Prostate gland (tissue), 2 donors: ENCODE measurements around the gene FAM241B. TPM values are rescaled to one million over a fixed set of nuclear protein-coding genes. Genes with fewer than 3 reads are reported as not detected.

ENCODE experiments used
- DNase-seq: peaks from one replicate; pipeline ENCODE4 v3.0.0-alpha.2; 2019; ENCODE audit warnings: low spot score
- H3K27ac ChIP-seq, 2 donors: fragments of 200-600 bp; sonication (generic); 2 replicates each; pipeline ENCODE4 v1.5.1; 2017 to 2019
- H3K27me3 ChIP-seq: fragments of 200-600 bp; sonication (generic); replicated peaks from 2 replicates; pipeline ENCODE4 v1.5.1; 2019; ENCODE audit not compliant: insufficient read depth
- H3K36me3 ChIP-seq, 2 donors: fragments of 200-600 bp; sonication (generic); 1 replicate in 1 of 2; 2 replicates in 1 of 2; pipeline versions ENCODE4 v1.5.1 to v1.8.1; 2017 to 2019
- H3K4me1 ChIP-seq: fragments of 200-600 bp; sonication (generic); replicated peaks from 2 replicates; pipeline ENCODE4 v1.5.1; 2019
- H3K4me3 ChIP-seq, 2 donors: fragments of 200-600 bp; sonication (generic); 2 replicates each; pipeline ENCODE4 v1.5.1; 2017 to 2019
- H3K9me3 ChIP-seq: fragments of 200-600 bp; sonication (generic); 2 replicates; pipeline ENCODE4 v1.5.1; 2017
- POLR2A ChIP-seq: fragments of 450-650 bp; IDR thresholded peaks from one replicate; pipeline ENCODE4 v1.6.1; 2016; ENCODE audit warnings: antibody characterized with exemption, mild to moderate bottlenecking
- POLR2AphosphoS5 ChIP-seq: sonication (generic); formaldehyde crosslinking; IDR thresholded peaks from one replicate; pipeline ENCODE4 v1.6.1; 2017; ENCODE audit warnings: antibody characterized with exemption
- WGBS: methylation state at CpG from one replicate; pipeline ENCODE4 v1.1.5; 2018; 5-methylcytosine and 5-hydroxymethylcytosine counted together
- intact Hi-C: fragments of 100-400 bp; cut with DNase I; formaldehyde crosslinking; loops from one replicate; pipeline ENCODE4 v1.14.2; 2022
- total RNA-seq, 2 donors: library from RNA; depleted of rRNA; stranded (reverse); fragments of >200 nt; gene quantifications; one replicate each; pipeline ENCODE4 v1.1.0, GENCODE V29; 2016
- TF ChIP-seq, protein P1 (sequence below), 4 experiments: fragments of 200-600 bp in 2 of 4; fragments of 450-650 bp in 2 of 4; sonication (generic) in 2 of 4; IDR thresholded peaks; 1 replicate in 3 of 4; 2 replicates in 1 of 4; pipeline ENCODE4 v1.5.1; 2016 to 2019; ENCODE audit warnings: antibody characterized with exemption in 4 of 4, mild to moderate bottlenecking in 2 of 4, moderate library complexity in 2 of 4

Gene FAM241B
- total RNA-seq, 2 donors from 2014 or later, result 6.8 to 13.4 TPM

GRCh38 chr10:69640196-69640980, 10.3 kb downstream of the FAM241B start:
- no peak for DNase-seq
- H3K27me3 ChIP-seq, result no peaks in the 10 kb centered on the region
- H3K27ac ChIP-seq, result no peak overlapping the region
- no peak for TF ChIP-seq POLR2A
- TF ChIP-seq POLR2AphosphoS5, result no peak
- TF ChIP-seq, protein P1, sequence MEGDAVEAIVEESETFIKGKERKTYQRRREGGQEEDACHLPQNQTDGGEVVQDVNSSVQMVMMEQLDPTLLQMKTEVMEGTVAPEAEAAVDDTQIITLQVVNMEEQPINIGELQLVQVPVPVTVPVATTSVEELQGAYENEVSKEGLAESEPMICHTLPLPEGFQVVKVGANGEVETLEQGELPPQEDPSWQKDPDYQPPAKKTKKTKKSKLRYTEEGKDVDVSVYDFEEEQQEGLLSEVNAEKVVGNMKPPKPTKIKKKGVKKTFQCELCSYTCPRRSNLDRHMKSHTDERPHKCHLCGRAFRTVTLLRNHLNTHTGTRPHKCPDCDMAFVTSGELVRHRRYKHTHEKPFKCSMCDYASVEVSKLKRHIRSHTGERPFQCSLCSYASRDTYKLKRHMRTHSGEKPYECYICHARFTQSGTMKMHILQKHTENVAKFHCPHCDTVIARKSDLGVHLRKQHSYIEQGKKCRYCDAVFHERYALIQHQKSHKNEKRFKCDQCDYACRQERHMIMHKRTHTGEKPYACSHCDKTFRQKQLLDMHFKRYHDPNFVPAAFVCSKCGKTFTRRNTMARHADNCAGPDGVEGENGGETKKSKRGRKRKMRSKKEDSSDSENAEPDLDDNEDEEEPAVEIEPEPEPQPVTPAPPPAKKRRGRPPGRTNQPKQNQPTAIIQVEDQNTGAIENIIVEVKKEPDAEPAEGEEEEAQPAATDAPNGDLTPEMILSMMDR (IDR thresholded peaks at IDR 0.05), result no peak
- 62% methylated on average over 9 of the region's 9 CpGs for WGBS
- H3K4me3 ChIP-seq, result no peak overlapping the region
- peaks cover 2% of the 10 kb centered on the region for H3K4me1 ChIP-seq
- no peaks in the 10 kb centered on the region for H3K36me3 ChIP-seq
- intact Hi-C loops, result loop anchor here (5.0 kb wide), 3 partner anchors 77 to 403 kb away; no protein-coding TSS in a partner anchor
- H3K9me3 ChIP-seq, result no peaks in the 10 kb centered on the region

- no peak for DNase-seq
- peaks cover 2% of the 10 kb centered on the region for H3K4me1 ChIP-seq
- 75% methylated on average over 12 of the region's 12 CpGs for WGBS
- TF ChIP-seq, protein P1 (IDR thresholded peaks at IDR 0.05), result no peak
- TF ChIP-seq POLR2A (no peak), POLR2AphosphoS5 (no peak)
- H3K4me3 ChIP-seq, result no peak overlapping the region
- H3K36me3 ChIP-seq, result no peaks in the 10 kb centered on the region
- intact Hi-C loops, result loop anchor here (5.0 kb wide), 3 partner anchors 76 to 404 kb away; no protein-coding TSS in a partner anchor
- no peak overlapping the region for H3K27ac ChIP-seq
- H3K27me3 ChIP-seq, result no peaks in the 10 kb centered on the region
- no peaks in the 10 kb centered on the region for H3K9me3 ChIP-seq
These were observed 11.4 kb downstream of the FAM241B start for GRCh38 chr10:69641261-69641980.

DNA sequence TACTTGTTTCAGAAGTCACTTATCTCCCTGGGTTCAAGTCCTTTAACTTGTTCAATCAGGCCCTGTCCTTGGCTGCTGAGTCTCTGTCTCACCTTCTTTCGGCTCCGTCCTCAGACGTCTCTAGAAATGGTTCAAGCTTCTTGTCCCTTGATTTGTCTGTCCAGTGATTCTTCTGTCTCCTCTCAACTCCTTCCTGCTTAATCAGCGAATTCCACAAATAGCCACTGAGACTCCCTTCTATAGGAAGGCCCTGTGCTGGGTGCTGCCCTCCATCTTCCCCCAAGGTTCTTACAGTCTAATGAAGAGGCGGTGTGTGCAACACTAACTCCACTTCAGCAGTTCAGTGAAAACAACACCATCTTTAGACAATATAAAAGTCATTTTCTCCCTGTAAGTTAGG, 12.7 kb downstream of the FAM241B start:
- Histone ChIP-seq H3K27ac (no peak overlapping the region), H3K9me3 (no peaks in the 10 kb centered on the region), H3K36me3 (no peaks in the 10 kb centered on the region), H3K4me3 (no peak overlapping the region), H3K27me3 (no peaks in the 10 kb centered on the region), H3K4me1 (no peaks in the 10 kb centered on the region)
- WGBS, result 92% methylated on average over 5 of the region's 5 CpGs
- TF ChIP-seq POLR2AphosphoS5 (no peak), POLR2A (no peak)
- TF ChIP-seq, protein P1 (IDR thresholded peaks at IDR 0.05), result no peak
- intact Hi-C loops, result loop anchor here (5.0 kb wide), 3 partner anchors 75 to 405 kb away; no protein-coding TSS in a partner anchor
- DNase-seq, result no peak

GRCh38 chr10:69643779-69644657, 14.0 kb downstream of the FAM241B start:
- 86% methylated on average over 13 of the region's 16 CpGs for WGBS
- TF ChIP-seq POLR2A (no peak), POLR2AphosphoS5 (no peak)
- TF ChIP-seq, protein P1 (IDR thresholded peaks at IDR 0.05), result no peak
- no peak for DNase-seq
- intact Hi-C loops, result loop anchor here (2.0 to 5.0 kb wide), 4 partner anchors 73 to 407 kb away; no protein-coding TSS in a partner anchor
- Histone ChIP-seq H3K36me3 (no peaks in the 10 kb centered on the region), H3K27ac (no peak overlapping the region), H3K4me3 (no peak overlapping the region), H3K27me3 (no peaks in the 10 kb centered on the region), H3K4me1 (no peaks in the 10 kb centered on the region), H3K9me3 (no peaks in the 10 kb centered on the region)
